GM12878 (cell line): ENCODE data around the gene LSR.

Experiments
- CBFB ChIP-seq: IDR thresholded peaks from 2 replicates; pipeline ENCODE4 v1.6.1; 2016; ENCODE audit warnings: antibody characterized with exemption, low read depth
- CTCF ChIP-seq, 3 experiments: IDR thresholded peaks in 2 of 3; conservative IDR thresholded peaks in 1 of 3; 2 replicates each; pipeline ENCODE4 v1.5.1; 2011; ENCODE audit warnings: low read depth in 3 of 3, low read length in 3 of 3, mild to moderate bottlenecking in 3 of 3, control low read depth in 2 of 3, moderate library complexity in 2 of 3, inconsistent platforms in 1 of 3, mixed read lengths in 1 of 3; ENCODE audit not compliant: control insufficient read depth in 2 of 3, insufficient read depth in 1 of 3; ENCODE audit errors: extremely low read depth in 1 of 3
- SP1 ChIP-seq: IDR thresholded peaks from one replicate; pipeline ENCODE4 v1.6.1; 2011; ENCODE audit warnings: low read depth, low read length

- TF ChIP-seq CBFB (no peak), SP1 (no peak), CTCF (IDR thresholded peaks at IDR 0.05 in 2 of 3, conservative IDR thresholded peaks at IDR 0.05 in 1 of 3; ENCODE audit: control insufficient read depth in 2 of 3, extremely low read depth in 1 of 3, insufficient read depth in 1 of 3, low read depth in 3 of 3, low read length in 3 of 3) (no peak)
Observed at GRCh38 chr19:35278578-35279284, 29.9 kb downstream of the LSR start.
